ENCODE measurements around the gene EFNB2. TPM values are rescaled to one million over a fixed set of nuclear protein-coding genes. Genes with fewer than 3 reads are reported as not detected.

The EFNB2 gene
- total and polyA plus RNA-seq, 7 experiments from 2014 or later, result 0.07 to 0.22 (median 0.11) TPM; not detected in 2

GRCh38 chr13:106489849-106490568 lies 45.5 kb downstream of the EFNB2 start:
- Histone ChIP-seq H3K9me3 (ENCODE audit: control insufficient read depth in 2 of 3, low read length in 3 of 3) (no peaks in the 10 kb centered on the region), H3K27me3 (ENCODE audit: control insufficient read depth in 2 of 2, insufficient read depth in 2 of 2, low read length in 2 of 2) (peaks cover 0 to under 1% of the 10 kb centered on the region in 2 donors), H3K36me3 (ENCODE audit: control insufficient read depth in 2 of 3, insufficient read depth in 3 of 3, low read length in 3 of 3) (no peaks in the 10 kb centered on the region), H3K4me1 (ENCODE audit: control insufficient read depth in 2 of 2, insufficient read depth in 2 of 2, low read length in 2 of 2) (no peaks in the 10 kb centered on the region), H3K4me3 (ENCODE audit: low read length) (no peak overlapping the region), H3K27ac (ENCODE audit: low read depth, low read length) (no peak overlapping the region)
- peaks cover 8 to 29% (median 26%) of the 10 kb centered on the region in 7 donors for H3K4me1 Mint-ChIP-seq
- ATAC-seq (no peak), DNase-seq (no peak)
- ChIA-PET CTCF (interaction anchor here (0.6 kb wide), 1 partner anchor 939 kb away, joined by 4 read pairs; no protein-coding TSS in a partner anchor), POLR2A (no interaction called here)
- H3K9me3 Mint-ChIP-seq, result peaks cover 0 to 4% (median 0%) of the 10 kb centered on the region in 11 donors
- no peak overlapping the region for H3K27ac Mint-ChIP-seq
- peaks cover 65 to 83% (median 75%) of the 10 kb centered on the region in 5 donors for H3K27me3 Mint-ChIP-seq
- intact Hi-C loops (cut with micrococcal nuclease), result loop anchor here in 1 of 2 donors (2.0 kb wide), 1 partner anchor 45 kb away; the partner anchor contains the start of gene EFNB2
- H3K36me3 Mint-ChIP-seq, result peaks cover 0 to 3% (median 0%) of the 10 kb centered on the region in 5 donors
- H3K4me3 Mint-ChIP-seq, result no peak overlapping the region

- ATAC-seq (no peak), DNase-seq (no peak)
- no peaks in the 10 kb centered on the region for H3K9me3 ChIP-seq (ENCODE audit: control insufficient read depth in 2 of 3, low read length in 3 of 3)
- H3K27ac ChIP-seq (ENCODE audit: low read depth, low read length), result no peak overlapping the region
- intact Hi-C loops (cut with micrococcal nuclease), result no loop called here
- Mint-ChIP-seq H3K4me3 (no peak overlapping the region), H3K27me3 (peaks cover 61 to 82% (median 67%) of the 10 kb centered on the region in 5 donors), H3K27ac (no peak overlapping the region), H3K4me1 (peaks cover 8 to 25% (median 22%) of the 10 kb centered on the region in 7 donors), H3K9me3 (peaks cover 0 to 4% (median 0%) of the 10 kb centered on the region in 11 donors), H3K36me3 (no peaks in the 10 kb centered on the region)
- POLR2A ChIA-PET, result no interaction called here
- peaks cover 0 to 4% of the 10 kb centered on the region in 2 donors for H3K27me3 ChIP-seq (ENCODE audit: control insufficient read depth in 2 of 2, insufficient read depth in 2 of 2, low read length in 2 of 2)
- no peaks in the 10 kb centered on the region for H3K36me3 ChIP-seq (ENCODE audit: control insufficient read depth in 2 of 3, insufficient read depth in 3 of 3, low read length in 3 of 3)
- no peaks in the 10 kb centered on the region for H3K4me1 ChIP-seq (ENCODE audit: control insufficient read depth in 2 of 2, insufficient read depth in 2 of 2, low read length in 2 of 2)
- CTCF ChIA-PET, result no interaction called here
- H3K4me3 ChIP-seq (ENCODE audit: low read length), result no peak overlapping the region
These were observed 46.8 kb downstream of the EFNB2 start for GRCh38 chr13:106488686-106489085.

GRCh38 chr13:106488076-106488475 lies 47.4 kb downstream of the EFNB2 start:
- intact Hi-C loops (cut with micrococcal nuclease), result no loop called here
- H3K4me3 Mint-ChIP-seq, result no peak overlapping the region
- peaks cover 0 to 4% (median 0%) of the 10 kb centered on the region in 11 donors for H3K9me3 Mint-ChIP-seq
- peaks cover 0 to 4% of the 10 kb centered on the region in 2 donors for H3K27me3 ChIP-seq (ENCODE audit: control insufficient read depth in 2 of 2, insufficient read depth in 2 of 2, low read length in 2 of 2)
- no peak overlapping the region for H3K27ac ChIP-seq (ENCODE audit: low read depth, low read length)
- peaks cover 2 to 19% (median 15%) of the 10 kb centered on the region in 7 donors for H3K4me1 Mint-ChIP-seq
- H3K27ac Mint-ChIP-seq, result no peak overlapping the region
- ChIA-PET CTCF (no interaction called here), POLR2A (no interaction called here)
- ATAC-seq (no peak), DNase-seq (no peak)
- no peaks in the 10 kb centered on the region for H3K4me1 ChIP-seq (ENCODE audit: control insufficient read depth in 2 of 2, insufficient read depth in 2 of 2, low read length in 2 of 2)
- no peaks in the 10 kb centered on the region for H3K9me3 ChIP-seq (ENCODE audit: control insufficient read depth in 2 of 3, low read length in 3 of 3)
- H3K36me3 ChIP-seq (ENCODE audit: control insufficient read depth in 2 of 3, insufficient read depth in 3 of 3, low read length in 3 of 3), result no peaks in the 10 kb centered on the region
- H3K4me3 ChIP-seq (ENCODE audit: low read length), result no peak overlapping the region
- no peaks in the 10 kb centered on the region for H3K36me3 Mint-ChIP-seq
- peaks cover 58 to 84% (median 69%) of the 10 kb centered on the region in 5 donors for H3K27me3 Mint-ChIP-seq

GRCh38 chr13:106487129-106487528 lies 48.3 kb downstream of the EFNB2 start:
- no peak overlapping the region for H3K27ac ChIP-seq (ENCODE audit: low read depth, low read length)
- DNase-seq (no peak), ATAC-seq (no peak)
- Mint-ChIP-seq H3K4me1 (peaks cover 0 to 16% (median 14%) of the 10 kb centered on the region in 7 donors), H3K9me3 (peaks cover 0 to 13% (median 0%) of the 10 kb centered on the region in 11 donors), H3K27me3 (peaks cover 64 to 87% (median 69%) of the 10 kb centered on the region in 5 donors), H3K4me3 (no peak overlapping the region), H3K27ac (no peak overlapping the region), H3K36me3 (peaks cover 0 to 3% (median 0%) of the 10 kb centered on the region in 5 donors)
- intact Hi-C loops (cut with micrococcal nuclease), result no loop called here
- no peaks in the 10 kb centered on the region for H3K9me3 ChIP-seq (ENCODE audit: control insufficient read depth in 2 of 3, low read length in 3 of 3)
- no peak overlapping the region for H3K4me3 ChIP-seq (ENCODE audit: low read length)
- peaks cover 0 to 4% of the 10 kb centered on the region in 2 donors for H3K27me3 ChIP-seq (ENCODE audit: control insufficient read depth in 2 of 2, insufficient read depth in 2 of 2, low read length in 2 of 2)
- H3K4me1 ChIP-seq (ENCODE audit: control insufficient read depth in 2 of 2, insufficient read depth in 2 of 2, low read length in 2 of 2), result no peaks in the 10 kb centered on the region
- POLR2A ChIA-PET, result no interaction called here
- CTCF ChIA-PET, result no interaction called here
- no peaks in the 10 kb centered on the region for H3K36me3 ChIP-seq (ENCODE audit: control insufficient read depth in 2 of 3, insufficient read depth in 3 of 3, low read length in 3 of 3)

GRCh38 chr13:106486287-106486686 lies 49.2 kb downstream of the EFNB2 start:
- no peaks in the 10 kb centered on the region for H3K4me1 ChIP-seq (ENCODE audit: control insufficient read depth in 2 of 2, insufficient read depth in 2 of 2, low read length in 2 of 2)
- peaks cover 0 to 4% of the 10 kb centered on the region in 2 donors for H3K27me3 ChIP-seq (ENCODE audit: control insufficient read depth in 2 of 2, insufficient read depth in 2 of 2, low read length in 2 of 2)
- peaks cover 56 to 85% (median 62%) of the 10 kb centered on the region in 5 donors for H3K27me3 Mint-ChIP-seq
- POLR2A ChIA-PET, result no interaction called here
- H3K27ac Mint-ChIP-seq, result no peak overlapping the region
- H3K4me1 Mint-ChIP-seq, result peaks cover 0 to 9% (median 7%) of the 10 kb centered on the region in 7 donors
- H3K36me3 ChIP-seq (ENCODE audit: control insufficient read depth in 2 of 3, insufficient read depth in 3 of 3, low read length in 3 of 3), result no peaks in the 10 kb centered on the region
- DNase-seq (no peak), ATAC-seq (no peak)
- H3K9me3 Mint-ChIP-seq, result peaks cover 0 to 15% (median 0%) of the 10 kb centered on the region in 11 donors
- H3K4me3 ChIP-seq (ENCODE audit: low read length), result no peak overlapping the region
- H3K27ac ChIP-seq (ENCODE audit: low read depth, low read length), result no peak overlapping the region
- CTCF ChIA-PET, result interaction anchor here (0.6 kb wide), 1 partner anchor 17 kb away, joined by 3 read pairs; no protein-coding TSS in a partner anchor
- no peak overlapping the region for H3K4me3 Mint-ChIP-seq
- peaks cover 0 to 4% (median 0%) of the 10 kb centered on the region in 5 donors for H3K36me3 Mint-ChIP-seq
- no peaks in the 10 kb centered on the region for H3K9me3 ChIP-seq (ENCODE audit: control insufficient read depth in 2 of 3, low read length in 3 of 3)
- intact Hi-C loops (cut with micrococcal nuclease), result no loop called here

- CTCF ChIA-PET, result no interaction called here
- no peak for DNase-seq
These were observed 50.8 kb downstream of the EFNB2 start for GRCh38 chr13:106484537-106485193.

More at GRCh38 chr13:106484537-106485193, 50.8 kb downstream of the EFNB2 start:
- peaks cover 0 to 4% (median 0%) of the 10 kb centered on the region in 5 donors for H3K36me3 Mint-ChIP-seq
- no peak overlapping the region for H3K4me3 Mint-ChIP-seq
- no peak for ATAC-seq
- intact Hi-C loops (cut with micrococcal nuclease), result no loop called here
- peaks cover 0 to 15% (median 1%) of the 10 kb centered on the region in 11 donors for H3K9me3 Mint-ChIP-seq
- peaks cover 0 to 4% of the 10 kb centered on the region in 2 donors for H3K27me3 ChIP-seq (ENCODE audit: control insufficient read depth in 2 of 2, insufficient read depth in 2 of 2, low read length in 2 of 2)
- H3K27me3 Mint-ChIP-seq, result peaks cover 52 to 78% (median 59%) of the 10 kb centered on the region in 5 donors
- H3K9me3 ChIP-seq (ENCODE audit: control insufficient read depth in 2 of 3, low read length in 3 of 3), result no peaks in the 10 kb centered on the region
- no peak overlapping the region for H3K27ac ChIP-seq (ENCODE audit: low read depth, low read length)
- no peak overlapping the region for H3K27ac Mint-ChIP-seq
- POLR2A ChIA-PET, result no interaction called here
- no peaks in the 10 kb centered on the region for H3K4me1 ChIP-seq (ENCODE audit: control insufficient read depth in 2 of 2, insufficient read depth in 2 of 2, low read length in 2 of 2)
- H3K4me1 Mint-ChIP-seq, result no peaks in the 10 kb centered on the region
- H3K36me3 ChIP-seq (ENCODE audit: control insufficient read depth in 2 of 3, insufficient read depth in 3 of 3, low read length in 3 of 3), result no peaks in the 10 kb centered on the region
- H3K4me3 ChIP-seq (ENCODE audit: low read length), result no peak overlapping the region
